GM23338 (cell line): Measurements from ENCODE around the gene TRIM34. TPM values are rescaled to one million over a fixed set of nuclear protein-coding genes. Genes with fewer than 3 reads are reported as not detected.
A peak's percentile ranks its signal among the peaks of the same experiment; 100 is the strongest.

ENCODE experiments used
- ATAC-seq: fragments of 200-7000 bp; cut with Tn5 transposase; 3 replicates; pipeline ENCODE4 v1.9.1; 2020
- DNase-seq: peaks from one replicate; pipeline ENCODE4 v3.0.0-alpha.2; 2015; ENCODE audit warnings: low spot score
- H2AFZ ChIP-seq: fragments of 200-600 bp; sonication (generic); 2 replicates; pipeline ENCODE4 v1.8.0; 2016; ENCODE audit warnings: antibody characterized with exemption, mild to moderate bottlenecking, moderate library complexity
- H3F3A ChIP-seq: fragments of 200-600 bp; sonication (generic); replicated peaks from 2 replicates; pipeline ENCODE4 v1.8.0; 2017; ENCODE audit warnings: antibody characterized with exemption, mixed run types, low read depth
- H3K27ac ChIP-seq: fragments of 200-600 bp; sonication (generic); 2 replicates; pipeline ENCODE4 v1.6.1; 2016; ENCODE audit warnings: low read depth
- H3K27me3 ChIP-seq: fragments of 200-600 bp; sonication (generic); 2 replicates; pipeline ENCODE4 v1.8.0; 2016; ENCODE audit warnings: mild to moderate bottlenecking, mixed run types, moderate library complexity; ENCODE audit not compliant: insufficient read depth
- H3K36me3 ChIP-seq: fragments of 200-600 bp; sonication (generic); 2 replicates; pipeline ENCODE4 v1.8.0; 2016; ENCODE audit warnings: mild to moderate bottlenecking; ENCODE audit not compliant: insufficient read depth
- H3K4me1 ChIP-seq: fragments of 200-600 bp; sonication (generic); 2 replicates; pipeline ENCODE4 v1.8.0; 2016; ENCODE audit warnings: mild to moderate bottlenecking, moderate library complexity; ENCODE audit not compliant: insufficient read depth
- H3K4me2 ChIP-seq: fragments of 200-600 bp; sonication (generic); 2 replicates; pipeline ENCODE4 v1.7.1; 2017; ENCODE audit warnings: mixed run types
- H3K4me3 ChIP-seq: fragments of 200-600 bp; sonication (generic); 2 replicates; pipeline ENCODE4 v1.6.1; 2016; ENCODE audit warnings: mixed run types
- H3K79me2 ChIP-seq: fragments of 200-600 bp; sonication (generic); replicated peaks from 2 replicates; pipeline ENCODE4 v1.8.0; 2017; ENCODE audit warnings: mild to moderate bottlenecking; ENCODE audit not compliant: insufficient read depth
- H3K9me2 ChIP-seq: fragments of 200-600 bp; sonication (generic); 2 replicates; pipeline ENCODE4 v1.8.0; 2017; ENCODE audit not compliant: insufficient read depth
- H4K20me1 ChIP-seq: fragments of 200-600 bp; sonication (generic); replicated peaks from 2 replicates; pipeline ENCODE4 v1.8.0; 2017; ENCODE audit warnings: mild to moderate bottlenecking; ENCODE audit not compliant: insufficient read depth
- H3K27ac Mint-ChIP-seq: 2 replicates; pipeline ENCODE4 v1.8.0; 2020; ENCODE audit warnings: inconsistent platforms, mild to moderate bottlenecking, moderate library complexity, mixed read lengths
- H3K27me3 Mint-ChIP-seq: 3 replicates; pipeline ENCODE4 v1.8.0; 2022; ENCODE audit warnings: low read depth, mild to moderate bottlenecking, moderate library complexity, mixed read lengths, inconsistent platforms; ENCODE audit not compliant: insufficient read depth, poor library complexity
- H3K36me3 Mint-ChIP-seq: 3 replicates; pipeline ENCODE4 v1.8.0; 2021; ENCODE audit warnings: low read depth, mild to moderate bottlenecking, inconsistent platforms, moderate library complexity, mixed read lengths
- H3K4me1 Mint-ChIP-seq: 3 replicates; pipeline ENCODE4 v1.8.0; 2020; ENCODE audit warnings: mild to moderate bottlenecking, inconsistent platforms, mixed read lengths
- H3K4me3 Mint-ChIP-seq: 3 replicates; pipeline ENCODE4 v1.8.0; 2021; ENCODE audit warnings: moderate library complexity, mild to moderate bottlenecking, inconsistent platforms, mixed read lengths
- H3K9me3 Mint-ChIP-seq: 3 replicates; pipeline ENCODE4 v1.8.0; 2020; ENCODE audit warnings: moderate library complexity, mild to moderate bottlenecking, inconsistent platforms, mixed read lengths
- CREB1 ChIP-seq: fragments of 250-450 bp; sonication (Bioruptor Pico); IDR thresholded peaks from 2 replicates; pipeline ENCODE4 v1.5.0; 2020; ENCODE audit warnings: low read depth, mild to moderate bottlenecking, moderate library complexity
- EZH2 ChIP-seq: fragments of 200-600 bp; sonication (generic); IDR thresholded peaks from one replicate; pipeline ENCODE4 v1.8.0; 2017; ENCODE audit warnings: antibody characterized with exemption, mild to moderate bottlenecking, low read depth; ENCODE audit not compliant: unreplicated experiment
- JUNB ChIP-seq: IDR thresholded peaks from one replicate; pipeline ENCODE4 v1.6.1; 2016; ENCODE audit warnings: antibody characterized with exemption; ENCODE audit not compliant: unreplicated experiment
- NANOG ChIP-seq: IDR thresholded peaks from 2 replicates; pipeline ENCODE4 v1.6.1; 2016; ENCODE audit warnings: antibody characterized with exemption, borderline replicate concordance
- STAT1 ChIP-seq: IDR thresholded peaks from one replicate; pipeline ENCODE4 v1.6.1; 2016; ENCODE audit warnings: antibody characterized with exemption; ENCODE audit not compliant: unreplicated experiment
- ZNF331 ChIP-seq: fragments of 250-450 bp; sonication (Bioruptor Pico); IDR thresholded peaks from 2 replicates; pipeline ENCODE4 v1.5.0; 2020; ENCODE audit warnings: low read depth, mild to moderate bottlenecking, moderate library complexity
- polyA plus RNA-seq: library from polyadenylated mRNA; unstranded; fragments of >200 nt; fragmentation: Nextera tagmentation; extraction: Ambion mirVana; gene quantifications from 2 replicates; pipeline ENCODE4 v1.2.1, GENCODE V29; 2016
- total RNA-seq: library from RNA; depleted of rRNA; stranded (reverse); fragments of >200 nt; shearing (Covaris generic); gene quantifications from 2 replicates; pipeline ENCODE4 v1.2.3, GENCODE V29; 2014
- TF ChIP-seq, protein P1 (sequence below): fragments of 250-450 bp; sonication (Bioruptor Pico); IDR thresholded peaks from 2 replicates; pipeline ENCODE4 v1.5.0; 2020; ENCODE audit warnings: mild to moderate bottlenecking, moderate library complexity
- TF ChIP-seq, protein P2 (sequence below): IDR thresholded peaks from 2 replicates; pipeline ENCODE4 v1.6.1; 2016; ENCODE audit warnings: antibody characterized with exemption

The TRIM34 gene
- total and polyA plus RNA-seq, 2 experiments from 2014 or later, result 1.9 to 2.6 TPM

- Histone ChIP-seq H3K9me2 (no peaks in the 10 kb centered on the region), H4K20me1 (no peaks in the 10 kb centered on the region), H3K79me2 (no peaks in the 10 kb centered on the region), H3K36me3 (no peaks in the 10 kb centered on the region), H3K4me2 (peak overlapping the region; percentile 24; the same call in 1 of the 2 replicates), H3K27me3 (no peaks in the 10 kb centered on the region), H2AFZ (no peak overlapping the region), H3K4me3 (no peak overlapping the region), H3K4me1 (peaks cover 19% of the 10 kb centered on the region), H3F3A (no peaks in the 10 kb centered on the region), H3K27ac (no peak overlapping the region)
- H3K36me3 Mint-ChIP-seq, result no peaks in the 10 kb centered on the region
- H3K27me3 Mint-ChIP-seq, result no peaks in the 10 kb centered on the region
- H3K27ac Mint-ChIP-seq, result no peak overlapping the region
- H3K9me3 Mint-ChIP-seq, result no peaks in the 10 kb centered on the region
- no peak for DNase-seq
- peaks cover 35% of the 10 kb centered on the region for H3K4me1 Mint-ChIP-seq
- H3K4me3 Mint-ChIP-seq, result no peak overlapping the region
- ATAC-seq, result no peak
- TF ChIP-seq CREB1 (CRISPR knock-in tag), result no peak
- TF ChIP-seq, protein P1, sequence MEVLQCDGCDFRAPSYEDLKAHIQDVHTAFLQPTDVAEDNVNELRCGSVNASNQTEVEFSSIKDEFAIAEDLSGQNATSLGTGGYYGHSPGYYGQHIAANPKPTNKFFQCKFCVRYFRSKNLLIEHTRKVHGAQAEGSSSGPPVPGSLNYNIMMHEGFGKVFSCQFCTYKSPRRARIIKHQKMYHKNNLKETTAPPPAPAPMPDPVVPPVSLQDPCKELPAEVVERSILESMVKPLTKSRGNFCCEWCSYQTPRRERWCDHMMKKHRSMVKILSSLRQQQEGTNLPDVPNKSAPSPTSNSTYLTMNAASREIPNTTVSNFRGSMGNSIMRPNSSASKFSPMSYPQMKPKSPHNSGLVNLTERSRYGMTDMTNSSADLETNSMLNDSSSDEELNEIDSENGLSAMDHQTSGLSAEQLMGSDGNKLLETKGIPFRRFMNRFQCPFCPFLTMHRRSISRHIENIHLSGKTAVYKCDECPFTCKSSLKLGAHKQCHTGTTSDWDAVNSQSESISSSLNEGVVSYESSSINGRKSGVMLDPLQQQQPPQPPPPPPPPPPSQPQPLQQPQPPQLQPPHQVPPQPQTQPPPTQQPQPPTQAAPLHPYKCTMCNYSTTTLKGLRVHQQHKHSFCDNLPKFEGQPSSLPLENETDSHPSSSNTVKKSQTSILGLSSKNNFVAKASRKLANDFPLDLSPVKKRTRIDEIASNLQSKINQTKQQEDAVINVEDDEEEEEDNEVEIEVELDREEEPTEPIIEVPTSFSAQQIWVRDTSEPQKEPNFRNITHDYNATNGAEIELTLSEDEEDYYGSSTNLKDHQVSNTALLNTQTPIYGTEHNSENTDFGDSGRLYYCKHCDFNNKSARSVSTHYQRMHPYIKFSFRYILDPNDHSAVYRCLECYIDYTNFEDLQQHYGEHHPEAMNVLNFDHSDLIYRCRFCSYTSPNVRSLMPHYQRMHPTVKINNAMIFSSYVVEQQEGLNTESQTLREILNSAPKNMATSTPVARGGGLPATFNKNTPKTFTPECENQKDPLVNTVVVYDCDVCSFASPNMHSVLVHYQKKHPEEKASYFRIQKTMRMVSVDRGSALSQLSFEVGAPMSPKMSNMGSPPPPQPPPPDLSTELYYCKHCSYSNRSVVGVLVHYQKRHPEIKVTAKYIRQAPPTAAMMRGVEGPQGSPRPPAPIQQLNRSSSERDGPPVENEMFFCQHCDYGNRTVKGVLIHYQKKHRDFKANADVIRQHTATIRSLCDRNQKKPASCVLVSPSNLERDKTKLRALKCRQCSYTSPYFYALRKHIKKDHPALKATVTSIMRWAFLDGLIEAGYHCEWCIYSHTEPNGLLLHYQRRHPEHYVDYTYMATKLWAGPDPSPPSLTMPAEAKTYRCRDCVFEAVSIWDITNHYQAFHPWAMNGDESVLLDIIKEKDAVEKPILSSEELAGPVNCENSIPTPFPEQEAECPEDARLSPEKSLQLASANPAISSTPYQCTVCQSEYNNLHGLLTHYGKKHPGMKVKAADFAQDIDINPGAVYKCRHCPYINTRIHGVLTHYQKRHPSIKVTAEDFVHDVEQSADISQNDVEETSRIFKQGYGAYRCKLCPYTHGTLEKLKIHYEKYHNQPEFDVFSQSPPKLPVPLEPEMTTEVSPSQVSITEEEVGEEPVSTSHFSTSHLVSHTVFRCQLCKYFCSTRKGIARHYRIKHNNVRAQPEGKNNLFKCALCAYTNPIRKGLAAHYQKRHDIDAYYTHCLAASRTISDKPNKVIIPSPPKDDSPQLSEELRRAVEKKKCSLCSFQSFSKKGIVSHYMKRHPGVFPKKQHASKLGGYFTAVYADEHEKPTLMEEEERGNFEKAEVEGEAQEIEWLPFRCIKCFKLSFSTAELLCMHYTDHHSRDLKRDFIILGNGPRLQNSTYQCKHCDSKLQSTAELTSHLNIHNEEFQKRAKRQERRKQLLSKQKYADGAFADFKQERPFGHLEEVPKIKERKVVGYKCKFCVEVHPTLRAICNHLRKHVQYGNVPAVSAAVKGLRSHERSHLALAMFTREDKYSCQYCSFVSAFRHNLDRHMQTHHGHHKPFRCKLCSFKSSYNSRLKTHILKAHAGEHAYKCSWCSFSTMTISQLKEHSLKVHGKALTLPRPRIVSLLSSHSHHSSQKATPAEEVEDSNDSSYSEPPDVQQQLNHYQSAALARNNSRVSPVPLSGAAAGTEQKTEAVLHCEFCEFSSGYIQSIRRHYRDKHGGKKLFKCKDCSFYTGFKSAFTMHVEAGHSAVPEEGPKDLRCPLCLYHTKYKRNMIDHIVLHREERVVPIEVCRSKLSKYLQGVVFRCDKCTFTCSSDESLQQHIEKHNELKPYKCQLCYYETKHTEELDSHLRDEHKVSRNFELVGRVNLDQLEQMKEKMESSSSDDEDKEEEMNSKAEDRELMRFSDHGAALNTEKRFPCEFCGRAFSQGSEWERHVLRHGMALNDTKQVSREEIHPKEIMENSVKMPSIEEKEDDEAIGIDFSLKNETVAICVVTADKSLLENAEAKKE (CRISPR knock-in tag), result no peak
- TF ChIP-seq EZH2, result no peak
- no peak for TF ChIP-seq NANOG
- TF ChIP-seq, protein P2, sequence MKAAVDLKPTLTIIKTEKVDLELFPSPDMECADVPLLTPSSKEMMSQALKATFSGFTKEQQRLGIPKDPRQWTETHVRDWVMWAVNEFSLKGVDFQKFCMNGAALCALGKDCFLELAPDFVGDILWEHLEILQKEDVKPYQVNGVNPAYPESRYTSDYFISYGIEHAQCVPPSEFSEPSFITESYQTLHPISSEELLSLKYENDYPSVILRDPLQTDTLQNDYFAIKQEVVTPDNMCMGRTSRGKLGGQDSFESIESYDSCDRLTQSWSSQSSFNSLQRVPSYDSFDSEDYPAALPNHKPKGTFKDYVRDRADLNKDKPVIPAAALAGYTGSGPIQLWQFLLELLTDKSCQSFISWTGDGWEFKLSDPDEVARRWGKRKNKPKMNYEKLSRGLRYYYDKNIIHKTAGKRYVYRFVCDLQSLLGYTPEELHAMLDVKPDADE, result no peak
- no peak for TF ChIP-seq JUNB
- TF ChIP-seq ZNF331 (CRISPR knock-in tag), result no peak
- TF ChIP-seq STAT1, result no peak
These were observed 3.9 kb upstream of the TRIM34 start for GRCh38 chr11:5620651-5621521.
